GM23338 (cell line): ENCODE measurements around the gene CYSRT1. TPM values are rescaled to one million over a fixed set of nuclear protein-coding genes. Genes with fewer than 3 reads are reported as not detected.

Source experiments
- ATAC-seq: fragments of 200-7000 bp; cut with Tn5 transposase; 3 replicates; pipeline ENCODE4 v1.9.1; 2020
- DNase-seq: peaks from one replicate; pipeline ENCODE4 v3.0.0-alpha.2; 2015; ENCODE audit warnings: low spot score
- H2AFZ ChIP-seq: fragments of 200-600 bp; sonication (generic); 2 replicates; pipeline ENCODE4 v1.8.0; 2016; ENCODE audit warnings: antibody characterized with exemption, mild to moderate bottlenecking, moderate library complexity
- H3F3A ChIP-seq: fragments of 200-600 bp; sonication (generic); replicated peaks from 2 replicates; pipeline ENCODE4 v1.8.0; 2017; ENCODE audit warnings: antibody characterized with exemption, mixed run types, low read depth
- H3K27ac ChIP-seq: fragments of 200-600 bp; sonication (generic); 2 replicates; pipeline ENCODE4 v1.6.1; 2016; ENCODE audit warnings: low read depth
- H3K27me3 ChIP-seq: fragments of 200-600 bp; sonication (generic); 2 replicates; pipeline ENCODE4 v1.8.0; 2016; ENCODE audit warnings: mild to moderate bottlenecking, mixed run types, moderate library complexity; ENCODE audit not compliant: insufficient read depth
- H3K36me3 ChIP-seq: fragments of 200-600 bp; sonication (generic); 2 replicates; pipeline ENCODE4 v1.8.0; 2016; ENCODE audit warnings: mild to moderate bottlenecking; ENCODE audit not compliant: insufficient read depth
- H3K4me1 ChIP-seq: fragments of 200-600 bp; sonication (generic); 2 replicates; pipeline ENCODE4 v1.8.0; 2016; ENCODE audit warnings: mild to moderate bottlenecking, moderate library complexity; ENCODE audit not compliant: insufficient read depth
- H3K4me2 ChIP-seq: fragments of 200-600 bp; sonication (generic); 2 replicates; pipeline ENCODE4 v1.7.1; 2017; ENCODE audit warnings: mixed run types
- H3K4me3 ChIP-seq: fragments of 200-600 bp; sonication (generic); 2 replicates; pipeline ENCODE4 v1.6.1; 2016; ENCODE audit warnings: mixed run types
- H3K79me2 ChIP-seq: fragments of 200-600 bp; sonication (generic); replicated peaks from 2 replicates; pipeline ENCODE4 v1.8.0; 2017; ENCODE audit warnings: mild to moderate bottlenecking; ENCODE audit not compliant: insufficient read depth
- H3K9me2 ChIP-seq: fragments of 200-600 bp; sonication (generic); 2 replicates; pipeline ENCODE4 v1.8.0; 2017; ENCODE audit not compliant: insufficient read depth
- H4K20me1 ChIP-seq: fragments of 200-600 bp; sonication (generic); replicated peaks from 2 replicates; pipeline ENCODE4 v1.8.0; 2017; ENCODE audit warnings: mild to moderate bottlenecking; ENCODE audit not compliant: insufficient read depth
- H3K27ac Mint-ChIP-seq: 2 replicates; pipeline ENCODE4 v1.8.0; 2020; ENCODE audit warnings: inconsistent platforms, mild to moderate bottlenecking, moderate library complexity, mixed read lengths
- H3K27me3 Mint-ChIP-seq: 3 replicates; pipeline ENCODE4 v1.8.0; 2022; ENCODE audit warnings: low read depth, mild to moderate bottlenecking, moderate library complexity, mixed read lengths, inconsistent platforms; ENCODE audit not compliant: insufficient read depth, poor library complexity
- H3K36me3 Mint-ChIP-seq: 3 replicates; pipeline ENCODE4 v1.8.0; 2021; ENCODE audit warnings: low read depth, mild to moderate bottlenecking, inconsistent platforms, moderate library complexity, mixed read lengths
- H3K4me1 Mint-ChIP-seq: 3 replicates; pipeline ENCODE4 v1.8.0; 2020; ENCODE audit warnings: mild to moderate bottlenecking, inconsistent platforms, mixed read lengths
- H3K4me3 Mint-ChIP-seq: 3 replicates; pipeline ENCODE4 v1.8.0; 2021; ENCODE audit warnings: moderate library complexity, mild to moderate bottlenecking, inconsistent platforms, mixed read lengths
- H3K9me3 Mint-ChIP-seq: 3 replicates; pipeline ENCODE4 v1.8.0; 2020; ENCODE audit warnings: moderate library complexity, mild to moderate bottlenecking, inconsistent platforms, mixed read lengths
- CTCF ChIP-seq, 2 experiments: fragments of 200-600 bp in 1 of 2; sonication (generic) in 1 of 2; conservative IDR thresholded peaks; 2 replicates each; pipeline versions ENCODE4 v1.5.1 to v1.6.1; 2016 to 2017; ENCODE audit warnings: antibody characterized with exemption in 2 of 2, low read depth in 2 of 2, mild to moderate bottlenecking in 2 of 2, moderate library complexity in 1 of 2
- EZH2phosphoT487 ChIP-seq: fragments of 200-600 bp; sonication (generic); IDR thresholded peaks from one replicate; pipeline ENCODE4 v1.8.1; 2018; ENCODE audit warnings: antibody characterized with exemption; ENCODE audit not compliant: unreplicated experiment
- NANOG ChIP-seq: IDR thresholded peaks from 2 replicates; pipeline ENCODE4 v1.6.1; 2016; ENCODE audit warnings: antibody characterized with exemption, borderline replicate concordance
- ZNF114 ChIP-seq: fragments of 250-450 bp; sonication (Bioruptor Pico); IDR thresholded peaks from 2 replicates; pipeline ENCODE4 v1.5.0; 2020; ENCODE audit warnings: mild to moderate bottlenecking, moderate library complexity
- polyA plus RNA-seq: library from polyadenylated mRNA; unstranded; fragments of >200 nt; fragmentation: Nextera tagmentation; extraction: Ambion mirVana; gene quantifications from 2 replicates; pipeline ENCODE4 v1.2.1, GENCODE V29; 2016
- total RNA-seq: library from RNA; depleted of rRNA; stranded (reverse); fragments of >200 nt; shearing (Covaris generic); gene quantifications from 2 replicates; pipeline ENCODE4 v1.2.3, GENCODE V29; 2014
- TF ChIP-seq, protein P1 (sequence below): fragments of 250-450 bp; sonication (Bioruptor Pico); IDR thresholded peaks from 2 replicates; pipeline ENCODE4 v1.5.0; 2020; ENCODE audit warnings: mild to moderate bottlenecking, moderate library complexity

The CYSRT1 gene
- total and polyA plus RNA-seq, 2 experiments from 2014 or later, result 2.0 to 3.2 TPM

DNA sequence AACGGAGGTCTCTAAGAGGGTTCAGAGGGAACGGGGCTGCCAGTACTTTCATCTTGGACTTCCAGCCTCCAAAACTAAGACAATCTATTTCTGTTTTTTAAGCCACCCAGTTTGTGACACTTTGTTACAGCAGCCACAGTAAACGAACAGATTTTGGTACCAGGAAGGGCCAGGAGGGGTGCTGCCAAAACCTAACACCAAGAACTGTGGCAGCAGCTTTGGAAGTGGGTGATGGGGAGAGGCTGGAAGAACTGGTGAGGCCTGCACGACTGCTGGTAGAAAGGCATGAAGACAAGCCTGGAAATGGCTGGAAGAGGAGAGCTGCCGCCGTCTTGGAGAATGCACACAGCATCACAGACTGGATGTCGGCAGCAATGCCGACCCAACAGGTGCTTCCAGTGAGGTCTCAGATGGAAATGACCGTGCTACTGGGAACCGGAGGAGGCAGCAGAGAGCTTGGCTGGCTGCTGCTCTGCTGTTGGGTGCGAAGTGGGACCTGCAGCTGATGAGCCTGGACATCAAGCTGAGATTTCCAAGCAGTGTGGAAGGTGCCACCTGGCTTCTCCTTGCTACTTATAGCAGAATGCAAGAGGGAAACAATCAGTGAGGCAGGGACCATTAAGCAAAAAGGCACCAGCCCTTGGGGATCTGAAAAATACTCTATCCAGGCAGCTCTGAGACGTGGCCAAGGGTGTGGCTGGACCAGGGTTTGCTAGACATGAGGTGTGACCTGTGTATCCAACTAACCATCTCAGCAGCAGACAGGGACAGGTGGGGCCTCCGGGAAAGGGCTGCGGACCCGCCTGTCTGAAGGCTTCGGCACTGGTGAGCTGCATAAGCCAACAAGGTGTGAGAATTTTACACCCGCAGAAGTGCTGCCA lies 48.4 kb upstream of the CYSRT1 start (continued):
- TF ChIP-seq, protein P1, sequence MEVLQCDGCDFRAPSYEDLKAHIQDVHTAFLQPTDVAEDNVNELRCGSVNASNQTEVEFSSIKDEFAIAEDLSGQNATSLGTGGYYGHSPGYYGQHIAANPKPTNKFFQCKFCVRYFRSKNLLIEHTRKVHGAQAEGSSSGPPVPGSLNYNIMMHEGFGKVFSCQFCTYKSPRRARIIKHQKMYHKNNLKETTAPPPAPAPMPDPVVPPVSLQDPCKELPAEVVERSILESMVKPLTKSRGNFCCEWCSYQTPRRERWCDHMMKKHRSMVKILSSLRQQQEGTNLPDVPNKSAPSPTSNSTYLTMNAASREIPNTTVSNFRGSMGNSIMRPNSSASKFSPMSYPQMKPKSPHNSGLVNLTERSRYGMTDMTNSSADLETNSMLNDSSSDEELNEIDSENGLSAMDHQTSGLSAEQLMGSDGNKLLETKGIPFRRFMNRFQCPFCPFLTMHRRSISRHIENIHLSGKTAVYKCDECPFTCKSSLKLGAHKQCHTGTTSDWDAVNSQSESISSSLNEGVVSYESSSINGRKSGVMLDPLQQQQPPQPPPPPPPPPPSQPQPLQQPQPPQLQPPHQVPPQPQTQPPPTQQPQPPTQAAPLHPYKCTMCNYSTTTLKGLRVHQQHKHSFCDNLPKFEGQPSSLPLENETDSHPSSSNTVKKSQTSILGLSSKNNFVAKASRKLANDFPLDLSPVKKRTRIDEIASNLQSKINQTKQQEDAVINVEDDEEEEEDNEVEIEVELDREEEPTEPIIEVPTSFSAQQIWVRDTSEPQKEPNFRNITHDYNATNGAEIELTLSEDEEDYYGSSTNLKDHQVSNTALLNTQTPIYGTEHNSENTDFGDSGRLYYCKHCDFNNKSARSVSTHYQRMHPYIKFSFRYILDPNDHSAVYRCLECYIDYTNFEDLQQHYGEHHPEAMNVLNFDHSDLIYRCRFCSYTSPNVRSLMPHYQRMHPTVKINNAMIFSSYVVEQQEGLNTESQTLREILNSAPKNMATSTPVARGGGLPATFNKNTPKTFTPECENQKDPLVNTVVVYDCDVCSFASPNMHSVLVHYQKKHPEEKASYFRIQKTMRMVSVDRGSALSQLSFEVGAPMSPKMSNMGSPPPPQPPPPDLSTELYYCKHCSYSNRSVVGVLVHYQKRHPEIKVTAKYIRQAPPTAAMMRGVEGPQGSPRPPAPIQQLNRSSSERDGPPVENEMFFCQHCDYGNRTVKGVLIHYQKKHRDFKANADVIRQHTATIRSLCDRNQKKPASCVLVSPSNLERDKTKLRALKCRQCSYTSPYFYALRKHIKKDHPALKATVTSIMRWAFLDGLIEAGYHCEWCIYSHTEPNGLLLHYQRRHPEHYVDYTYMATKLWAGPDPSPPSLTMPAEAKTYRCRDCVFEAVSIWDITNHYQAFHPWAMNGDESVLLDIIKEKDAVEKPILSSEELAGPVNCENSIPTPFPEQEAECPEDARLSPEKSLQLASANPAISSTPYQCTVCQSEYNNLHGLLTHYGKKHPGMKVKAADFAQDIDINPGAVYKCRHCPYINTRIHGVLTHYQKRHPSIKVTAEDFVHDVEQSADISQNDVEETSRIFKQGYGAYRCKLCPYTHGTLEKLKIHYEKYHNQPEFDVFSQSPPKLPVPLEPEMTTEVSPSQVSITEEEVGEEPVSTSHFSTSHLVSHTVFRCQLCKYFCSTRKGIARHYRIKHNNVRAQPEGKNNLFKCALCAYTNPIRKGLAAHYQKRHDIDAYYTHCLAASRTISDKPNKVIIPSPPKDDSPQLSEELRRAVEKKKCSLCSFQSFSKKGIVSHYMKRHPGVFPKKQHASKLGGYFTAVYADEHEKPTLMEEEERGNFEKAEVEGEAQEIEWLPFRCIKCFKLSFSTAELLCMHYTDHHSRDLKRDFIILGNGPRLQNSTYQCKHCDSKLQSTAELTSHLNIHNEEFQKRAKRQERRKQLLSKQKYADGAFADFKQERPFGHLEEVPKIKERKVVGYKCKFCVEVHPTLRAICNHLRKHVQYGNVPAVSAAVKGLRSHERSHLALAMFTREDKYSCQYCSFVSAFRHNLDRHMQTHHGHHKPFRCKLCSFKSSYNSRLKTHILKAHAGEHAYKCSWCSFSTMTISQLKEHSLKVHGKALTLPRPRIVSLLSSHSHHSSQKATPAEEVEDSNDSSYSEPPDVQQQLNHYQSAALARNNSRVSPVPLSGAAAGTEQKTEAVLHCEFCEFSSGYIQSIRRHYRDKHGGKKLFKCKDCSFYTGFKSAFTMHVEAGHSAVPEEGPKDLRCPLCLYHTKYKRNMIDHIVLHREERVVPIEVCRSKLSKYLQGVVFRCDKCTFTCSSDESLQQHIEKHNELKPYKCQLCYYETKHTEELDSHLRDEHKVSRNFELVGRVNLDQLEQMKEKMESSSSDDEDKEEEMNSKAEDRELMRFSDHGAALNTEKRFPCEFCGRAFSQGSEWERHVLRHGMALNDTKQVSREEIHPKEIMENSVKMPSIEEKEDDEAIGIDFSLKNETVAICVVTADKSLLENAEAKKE (CRISPR knock-in tag), result no peak
- TF ChIP-seq CTCF (conservative IDR thresholded peaks at IDR 0.05; ENCODE audit: low read depth in 2 of 2), result peak; percentile 43 to 58
- no peak for TF ChIP-seq EZH2phosphoT487

GRCh38 chr9:137178201-137178938 lies 46.6 kb upstream of the CYSRT1 start:
- H3K9me3 Mint-ChIP-seq, result no peaks in the 10 kb centered on the region
- no peaks in the 10 kb centered on the region for H3K27me3 ChIP-seq
- no peak overlapping the region for H3K4me3 ChIP-seq
- no peak overlapping the region for H3K4me2 ChIP-seq
- DNase-seq (no peak), ATAC-seq (no peak)
- H3F3A ChIP-seq, result peaks cover 7% of the 10 kb centered on the region; the same call in 1 of the 2 replicates
- H3K4me1 ChIP-seq, result no peaks in the 10 kb centered on the region
- H3K27ac ChIP-seq, result no peak overlapping the region
- no peaks in the 10 kb centered on the region for H3K36me3 ChIP-seq
- no peak overlapping the region for H3K4me3 Mint-ChIP-seq
- no peaks in the 10 kb centered on the region for H3K79me2 ChIP-seq
- H2AFZ ChIP-seq, result no peak overlapping the region
- no peaks in the 10 kb centered on the region for H4K20me1 ChIP-seq
- H3K36me3 Mint-ChIP-seq, result peaks cover 16% of the 10 kb centered on the region
- H3K9me2 ChIP-seq, result no peaks in the 10 kb centered on the region
- H3K4me1 Mint-ChIP-seq, result no peaks in the 10 kb centered on the region; the same call in 1 of the 3 replicates
- peaks cover 6% of the 10 kb centered on the region for H3K27me3 Mint-ChIP-seq
- H3K27ac Mint-ChIP-seq, result no peak overlapping the region
- TF ChIP-seq NANOG (no peak), ZNF114 (CRISPR knock-in tag) (no peak)
